Measurements from ENCODE around the gene SLC5A1. TPM values are rescaled to one million over a fixed set of nuclear protein-coding genes. Genes with fewer than 3 reads are reported as not detected.
A peak's percentile ranks its signal among the peaks of the same experiment; 100 is the strongest.

Gene SLC5A1
- polyA plus RNA-seq, 4 donors: 29.6 to 364 (median 274) TPM

GRCh38 chr22:32103658-32104315 is 60.7 kb downstream of the SLC5A1 start:
- DNase-seq (no peak), FAIRE-seq (no peak)
- Histone ChIP-seq H3K36me3 (ENCODE audit: control insufficient read depth in 3 of 3, insufficient read depth in 2 of 3, low read depth in 1 of 3, low read length in 3 of 3) (peaks cover 3 to 42% (median 31%) of the 10 kb centered on the region in 3 donors), H3K9me3 (ENCODE audit: control insufficient read depth in 2 of 2, insufficient read depth in 1 of 2, low read depth in 1 of 2, low read length in 1 of 2) (no peaks in the 10 kb centered on the region), H3K4me1 (ENCODE audit: control insufficient read depth in 3 of 3, insufficient read depth in 2 of 3, low read depth in 1 of 3, low read length in 2 of 3) (no peaks in the 10 kb centered on the region), H3K27ac (ENCODE audit: low read depth in 1 of 3, low read length in 2 of 3) (no peak overlapping the region), H3K27me3 (ENCODE audit: control insufficient read depth in 3 of 3, insufficient read depth in 3 of 3, low read length in 3 of 3) (no peaks in the 10 kb centered on the region), H3K4me3 (ENCODE audit: low read depth in 1 of 3, low read length in 3 of 3) (no peak overlapping the region)
- 26 to 40% (median 34%) methylated on average over 2 of the region's 2 CpGs for WGBS, 3 donors

- Histone ChIP-seq H3K9me3 (ENCODE audit: control insufficient read depth in 2 of 2, insufficient read depth in 1 of 2, low read depth in 1 of 2, low read length in 1 of 2) (no peaks in the 10 kb centered on the region), H3K4me1 (ENCODE audit: control insufficient read depth in 3 of 3, insufficient read depth in 2 of 3, low read depth in 1 of 3, low read length in 2 of 3) (no peaks in the 10 kb centered on the region), H3K27ac (ENCODE audit: low read depth in 1 of 3, low read length in 2 of 3) (no peak overlapping the region), H3K27me3 (ENCODE audit: control insufficient read depth in 3 of 3, insufficient read depth in 3 of 3, low read length in 3 of 3) (no peaks in the 10 kb centered on the region), H3K4me3 (ENCODE audit: low read depth in 1 of 3, low read length in 3 of 3) (no peak overlapping the region), H3K36me3 (ENCODE audit: control insufficient read depth in 3 of 3, insufficient read depth in 2 of 3, low read depth in 1 of 3, low read length in 3 of 3) (peaks cover 2 to 51% (median 39%) of the 10 kb centered on the region in 3 donors)
- 18 to 60% (median 20%) methylated on average over 1 of the region's 1 CpG for WGBS, 3 donors
- DNase-seq (peak in 1 of 2 donors; percentile 21), FAIRE-seq (no peak)
Observed at GRCh38 chr22:32106930-32107329, 63.9 kb downstream of the SLC5A1 start.

GRCh38 chr22:32112380-32112779 is 69.3 kb downstream of the SLC5A1 start:
- no peak overlapping the region for H3K27ac ChIP-seq (ENCODE audit: low read depth in 1 of 3, low read length in 2 of 3)
- no peaks in the 10 kb centered on the region for H3K27me3 ChIP-seq (ENCODE audit: control insufficient read depth in 3 of 3, insufficient read depth in 3 of 3, low read length in 3 of 3)
- no peaks in the 10 kb centered on the region for H3K4me1 ChIP-seq (ENCODE audit: control insufficient read depth in 3 of 3, insufficient read depth in 2 of 3, low read depth in 1 of 3, low read length in 2 of 3)
- H3K36me3 ChIP-seq (ENCODE audit: control insufficient read depth in 3 of 3, insufficient read depth in 2 of 3, low read depth in 1 of 3, low read length in 3 of 3): peaks cover 2 to 37% (median 33%) of the 10 kb centered on the region in 3 donors
- WGBS, 3 donors: 57 to 78% (median 70%) methylated on average over 2 of the region's 2 CpGs
- DNase-seq: no peak
- no peak for FAIRE-seq
- no peaks in the 10 kb centered on the region for H3K9me3 ChIP-seq (ENCODE audit: control insufficient read depth in 2 of 2, insufficient read depth in 1 of 2, low read depth in 1 of 2, low read length in 1 of 2)
- H3K4me3 ChIP-seq (ENCODE audit: low read depth in 1 of 3, low read length in 3 of 3): no peak overlapping the region

- Histone ChIP-seq H3K27me3 (ENCODE audit: control insufficient read depth in 3 of 3, insufficient read depth in 3 of 3, low read length in 3 of 3) (no peaks in the 10 kb centered on the region), H3K9me3 (ENCODE audit: control insufficient read depth in 2 of 2, insufficient read depth in 1 of 2, low read depth in 1 of 2, low read length in 1 of 2) (no peaks in the 10 kb centered on the region), H3K4me3 (ENCODE audit: low read depth in 1 of 3, low read length in 3 of 3) (no peak overlapping the region), H3K27ac (ENCODE audit: low read depth in 1 of 3, low read length in 2 of 3) (peak overlapping the region in 1 of 3 donors; percentile 68), H3K4me1 (ENCODE audit: control insufficient read depth in 3 of 3, insufficient read depth in 2 of 3, low read depth in 1 of 3, low read length in 2 of 3) (no peaks in the 10 kb centered on the region), H3K36me3 (ENCODE audit: control insufficient read depth in 3 of 3, insufficient read depth in 2 of 3, low read depth in 1 of 3, low read length in 3 of 3) (peaks cover 0 to 5% (median 2%) of the 10 kb centered on the region in 3 donors)
- FAIRE-seq (no peak), DNase-seq (peak in 1 of 2 donors; percentile 58)
- 67 to 84% (median 68%) methylated on average over 15 of the region's 15 CpGs for WGBS, 3 donors
Observed at GRCh38 chr22:32119568-32120235, 76.6 kb downstream of the SLC5A1 start.

- Histone ChIP-seq H3K27ac (ENCODE audit: low read depth in 1 of 3, low read length in 2 of 3) (no peak overlapping the region), H3K27me3 (ENCODE audit: control insufficient read depth in 3 of 3, insufficient read depth in 3 of 3, low read length in 3 of 3) (no peaks in the 10 kb centered on the region), H3K4me1 (ENCODE audit: control insufficient read depth in 3 of 3, insufficient read depth in 2 of 3, low read depth in 1 of 3, low read length in 2 of 3) (no peaks in the 10 kb centered on the region), H3K4me3 (ENCODE audit: low read depth in 1 of 3, low read length in 3 of 3) (no peak overlapping the region), H3K9me3 (ENCODE audit: control insufficient read depth in 2 of 2, insufficient read depth in 1 of 2, low read depth in 1 of 2, low read length in 1 of 2) (no peaks in the 10 kb centered on the region), H3K36me3 (ENCODE audit: control insufficient read depth in 3 of 3, insufficient read depth in 2 of 3, low read depth in 1 of 3, low read length in 3 of 3) (peaks cover 0 to 3% (median 0%) of the 10 kb centered on the region in 3 donors)
- no peak for DNase-seq
- no peak for FAIRE-seq
- WGBS, 3 donors: 91 to 93% (median 93%) methylated on average over 20 of the region's 20 CpGs
Observed at GRCh38 chr22:32120603-32121002, 77.5 kb downstream of the SLC5A1 start.

GRCh38 chr22:32122899-32123298 is 79.8 kb downstream of the SLC5A1 start:
- Histone ChIP-seq H3K9me3 (ENCODE audit: control insufficient read depth in 2 of 2, insufficient read depth in 1 of 2, low read depth in 1 of 2, low read length in 1 of 2) (no peaks in the 10 kb centered on the region), H3K4me1 (ENCODE audit: control insufficient read depth in 3 of 3, insufficient read depth in 2 of 3, low read depth in 1 of 3, low read length in 2 of 3) (no peaks in the 10 kb centered on the region), H3K4me3 (ENCODE audit: low read depth in 1 of 3, low read length in 3 of 3) (no peak overlapping the region), H3K36me3 (ENCODE audit: control insufficient read depth in 3 of 3, insufficient read depth in 2 of 3, low read depth in 1 of 3, low read length in 3 of 3) (no peaks in the 10 kb centered on the region), H3K27ac (ENCODE audit: low read depth in 1 of 3, low read length in 2 of 3) (no peak overlapping the region), H3K27me3 (ENCODE audit: control insufficient read depth in 3 of 3, insufficient read depth in 3 of 3, low read length in 3 of 3) (no peaks in the 10 kb centered on the region)
- FAIRE-seq (no peak), DNase-seq (no peak)
- 91 to 93% (median 92%) methylated on average over 12 to 15 of the region's 15 CpGs for WGBS, 3 donors

- DNase-seq (no peak), FAIRE-seq (no peak)
- 76 to 89% (median 82%) methylated on average over 10 of the region's 10 CpGs for WGBS, 3 donors
- Histone ChIP-seq H3K27ac (ENCODE audit: low read depth in 1 of 3, low read length in 2 of 3) (no peak overlapping the region), H3K9me3 (ENCODE audit: control insufficient read depth in 2 of 2, insufficient read depth in 1 of 2, low read depth in 1 of 2, low read length in 1 of 2) (no peaks in the 10 kb centered on the region), H3K4me1 (ENCODE audit: control insufficient read depth in 3 of 3, insufficient read depth in 2 of 3, low read depth in 1 of 3, low read length in 2 of 3) (no peaks in the 10 kb centered on the region), H3K36me3 (ENCODE audit: control insufficient read depth in 3 of 3, insufficient read depth in 2 of 3, low read depth in 1 of 3, low read length in 3 of 3) (no peaks in the 10 kb centered on the region), H3K4me3 (ENCODE audit: low read depth in 1 of 3, low read length in 3 of 3) (no peak overlapping the region), H3K27me3 (ENCODE audit: control insufficient read depth in 3 of 3, insufficient read depth in 3 of 3, low read length in 3 of 3) (no peaks in the 10 kb centered on the region)
Observed at GRCh38 chr22:32123657-32124056, 80.6 kb downstream of the SLC5A1 start.

- FAIRE-seq (no peak), DNase-seq (no peak)
- no peaks in the 10 kb centered on the region for H3K27me3 ChIP-seq (ENCODE audit: control insufficient read depth in 3 of 3, insufficient read depth in 3 of 3, low read length in 3 of 3)
- no peaks in the 10 kb centered on the region for H3K4me1 ChIP-seq (ENCODE audit: control insufficient read depth in 3 of 3, insufficient read depth in 2 of 3, low read depth in 1 of 3, low read length in 2 of 3)
- 73 to 90% (median 87%) methylated on average over 4 of the region's 4 CpGs for whole genome bisulfite sequencing, 3 donors
- no peaks in the 10 kb centered on the region for H3K36me3 ChIP-seq (ENCODE audit: control insufficient read depth in 3 of 3, insufficient read depth in 2 of 3, low read depth in 1 of 3, low read length in 3 of 3)
- no peak overlapping the region for H3K27ac ChIP-seq (ENCODE audit: low read depth in 1 of 3, low read length in 2 of 3)
- H3K9me3 ChIP-seq (ENCODE audit: control insufficient read depth in 2 of 2, insufficient read depth in 1 of 2, low read depth in 1 of 2, low read length in 1 of 2): no peaks in the 10 kb centered on the region
- no peak overlapping the region for H3K4me3 ChIP-seq (ENCODE audit: low read depth in 1 of 3, low read length in 3 of 3)
Observed at GRCh38 chr22:32127904-32128303, 84.8 kb downstream of the SLC5A1 start.

Data from small intestine (tissue), 7 donors.